CMK (cell line): ENCODE data around the gene IMMP2L.
"Not testable (repeated sequence)": the region's sequence is repeated elsewhere in the genome, so short reads cannot be mapped to it uniquely, and the experiment has no call there.

Experiments
- DNase-seq: peaks from one replicate; pipeline ENCODE4 v3.0.0-alpha.2; 2010; ENCODE audit warnings: low read depth

Gene IMMP2L

GRCh38 chr7:111505422-111505821 is 56.9 kb downstream of the IMMP2L start:
- DNase-seq, result not testable (repeated sequence)

DNA sequence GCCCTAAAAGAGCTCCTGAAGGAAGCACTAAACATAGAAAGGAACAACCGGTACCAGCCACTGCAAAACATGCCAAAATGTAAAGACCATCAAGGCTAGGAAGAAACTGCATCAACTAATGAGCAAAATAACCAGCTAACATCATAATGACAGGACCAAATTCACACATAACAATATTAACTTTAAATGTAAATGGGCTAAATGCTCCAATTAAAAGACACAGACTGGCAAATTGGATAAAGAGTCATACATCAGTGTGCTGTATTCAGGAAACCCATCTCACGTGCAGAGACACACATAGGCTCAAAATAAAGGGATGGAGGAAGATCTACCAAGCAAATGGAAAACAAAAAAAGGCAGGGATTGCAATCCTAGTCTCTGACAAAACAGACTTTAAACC is 60.5 kb downstream of the IMMP2L start:
- DNase-seq, result not testable (repeated sequence)

DNA sequence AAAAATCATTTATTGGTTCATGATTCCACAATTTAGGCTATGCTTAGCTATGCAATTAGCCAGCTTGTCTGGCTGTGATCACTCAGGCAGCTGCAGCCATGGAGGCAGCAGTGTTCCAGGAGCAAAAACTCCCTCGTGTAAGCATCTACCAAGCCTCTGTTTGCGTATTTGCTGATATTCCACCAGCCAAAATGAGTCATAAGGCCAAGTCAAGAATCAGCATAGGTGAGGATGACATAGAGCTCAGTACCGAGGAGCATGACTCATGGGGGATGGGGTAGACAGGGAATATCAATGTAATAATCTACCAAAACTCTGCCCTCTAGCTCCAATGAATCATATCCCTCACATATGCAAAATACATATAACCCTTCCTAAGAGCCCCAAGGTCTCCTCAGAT is 63.3 kb downstream of the IMMP2L start:
- DNase-seq, result no peak

GRCh38 chr7:111498391-111499007 is 63.8 kb downstream of the IMMP2L start:
- DNase-seq, result no peak

- no peak for DNase-seq
Measured at GRCh38 chr7:111495173-111495810, 67.0 kb downstream of the IMMP2L start.

GRCh38 chr7:111492234-111492633 is 70.1 kb downstream of the IMMP2L start:
- no peak for DNase-seq

DNA sequence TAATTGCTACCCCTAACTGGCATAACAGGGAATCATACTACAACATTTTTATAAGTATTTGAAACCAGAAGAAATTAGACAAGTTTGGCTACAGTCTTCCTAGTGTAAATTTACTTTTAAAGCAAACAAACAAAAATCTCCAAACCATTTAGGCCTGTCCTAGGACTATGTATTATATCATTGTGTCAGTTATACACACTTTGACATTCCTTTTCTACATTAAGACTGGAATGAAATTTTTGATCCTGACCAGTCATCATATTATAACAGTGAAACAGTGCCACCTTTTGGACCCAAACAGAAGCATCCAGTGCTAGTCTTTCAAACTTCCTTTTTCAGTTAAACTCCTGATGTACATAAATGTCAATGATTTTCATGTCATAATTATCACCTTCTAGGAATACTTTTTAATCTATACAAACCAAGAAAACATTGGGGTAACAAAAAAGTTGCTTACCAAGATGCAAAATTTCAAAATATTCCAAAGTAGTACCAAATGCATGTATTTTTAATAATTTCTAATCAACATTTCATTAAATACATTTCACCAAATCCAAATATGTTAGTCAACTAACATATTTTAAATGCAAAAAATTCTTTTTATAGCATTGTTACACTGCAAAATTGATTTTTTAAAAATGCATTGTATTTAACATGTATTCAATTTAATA is 75.7 kb downstream of the IMMP2L start:
- DNase-seq, result no peak

- DNase-seq, result no peak
Measured at GRCh38 chr7:111485701-111486380, 76.5 kb downstream of the IMMP2L start.

DNA sequence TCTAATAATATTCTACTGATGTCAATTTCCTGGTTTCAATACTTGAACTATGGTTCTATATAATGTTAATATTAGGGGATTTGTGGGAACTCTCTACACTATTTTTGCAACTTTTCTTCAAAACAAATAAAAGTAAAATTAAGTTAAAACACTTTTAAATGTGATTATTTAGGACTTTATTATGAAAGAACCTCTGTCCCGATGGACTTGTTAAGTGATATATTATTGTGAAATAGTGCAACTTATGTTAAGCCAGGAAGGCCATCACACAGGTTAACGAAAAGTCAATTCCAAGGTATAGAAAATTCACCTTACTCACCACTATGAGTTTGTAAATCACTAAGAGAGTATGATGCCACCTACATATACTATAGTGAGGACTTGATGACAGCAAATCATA is 79.2 kb downstream of the IMMP2L start:
- no peak for DNase-seq

DNA sequence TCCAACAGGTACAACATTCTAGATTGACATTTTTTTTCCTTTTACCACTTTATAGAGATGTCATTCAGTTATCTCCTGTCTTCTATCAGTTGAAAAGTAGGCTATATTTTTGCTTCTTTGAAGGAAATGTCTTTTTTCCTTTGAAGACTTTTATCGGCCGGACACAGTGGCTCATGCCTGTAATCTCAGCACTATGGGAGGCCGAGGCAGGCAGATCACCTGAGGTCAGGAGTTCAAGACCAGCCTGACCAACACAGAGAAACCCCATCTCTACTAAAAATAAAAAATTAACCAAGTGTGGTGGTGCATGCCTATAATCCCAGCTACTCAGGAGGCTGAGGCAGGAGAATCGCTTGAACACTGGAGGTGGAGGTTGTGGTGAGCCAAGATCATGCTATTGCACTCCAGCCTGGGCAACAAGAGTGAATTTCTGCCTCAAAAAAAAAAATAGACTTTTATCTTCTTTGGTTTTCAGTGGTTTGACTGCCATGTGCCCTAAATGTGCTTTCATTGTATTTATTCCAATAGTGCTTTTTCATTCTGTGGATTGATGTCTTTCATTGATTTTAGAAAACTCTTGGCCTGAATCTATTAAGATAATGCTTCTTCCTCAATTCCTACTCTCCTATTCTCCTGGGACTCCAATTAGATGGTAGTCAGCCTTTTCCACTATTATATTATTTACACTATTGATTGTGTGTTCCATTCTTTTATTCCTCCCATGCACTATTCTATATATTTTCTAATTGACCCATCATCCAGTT is 84.6 kb downstream of the IMMP2L start:
- DNase-seq, result no peak

- DNase-seq, result no peak
Measured at GRCh38 chr7:111476586-111477293, 85.6 kb downstream of the IMMP2L start.

DNA sequence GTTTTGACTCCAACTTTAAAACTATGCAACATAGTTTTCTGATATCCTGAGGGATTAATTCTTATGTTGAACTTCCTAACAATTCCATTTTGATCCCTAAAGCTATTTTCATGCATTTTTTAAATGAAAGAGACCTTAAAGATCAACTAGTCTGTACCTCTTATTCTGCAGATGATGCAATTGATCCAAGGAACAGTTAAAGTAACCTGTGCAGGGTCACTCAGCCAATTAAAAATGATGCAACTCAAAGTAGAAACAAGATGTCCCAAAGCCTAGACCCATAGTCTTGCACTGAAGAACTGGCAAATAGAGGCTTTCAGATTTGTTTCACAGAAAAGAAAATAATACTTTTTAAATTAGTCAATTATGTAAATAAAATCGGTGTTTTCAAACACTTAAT is 86.3 kb downstream of the IMMP2L start:
- DNase-seq, result no peak

- no peak for DNase-seq
Measured at GRCh38 chr7:111475419-111475748, 86.9 kb downstream of the IMMP2L start.

DNA sequence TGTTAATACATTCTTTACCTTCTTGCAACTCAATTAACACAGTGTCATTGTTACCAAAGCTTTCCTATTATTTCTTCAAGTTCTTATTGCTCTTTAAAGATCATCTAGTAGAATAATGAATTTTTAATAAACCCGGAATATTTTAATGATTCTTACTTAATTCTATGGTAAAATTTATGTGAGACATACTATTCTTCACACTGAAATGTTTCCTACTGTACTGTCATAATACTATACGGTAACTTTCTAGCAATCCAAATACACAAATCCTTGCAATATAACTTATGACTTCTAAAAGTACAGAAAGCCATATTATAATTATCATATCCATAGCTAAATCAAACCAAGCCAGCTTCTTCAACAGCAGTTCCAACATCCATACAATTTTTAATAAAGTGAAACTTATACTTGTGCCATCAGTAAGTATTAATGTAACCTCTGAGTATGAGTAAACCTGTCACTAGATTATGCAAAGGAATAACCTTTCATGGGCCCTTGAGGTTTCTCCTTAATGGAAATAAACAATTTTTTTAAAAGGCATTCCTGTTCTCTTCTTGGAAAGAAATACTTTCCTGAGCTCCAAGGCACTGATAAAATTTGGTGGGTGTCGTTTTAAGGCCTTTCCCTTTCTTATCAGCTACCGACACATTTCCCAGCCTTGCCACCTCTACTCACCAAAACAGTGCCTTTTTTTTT is 87.4 kb downstream of the IMMP2L start:
- peak; percentile 34 for DNase-seq

GRCh38 chr7:111473449-111474198 is 88.7 kb downstream of the IMMP2L start:
- DNase-seq, result no peak

- DNase-seq, result no peak
Measured at GRCh38 chr7:111470998-111471397, 91.3 kb downstream of the IMMP2L start.

- DNase-seq, result not testable (repeated sequence)
Measured at GRCh38 chr7:111469894-111470293, 92.4 kb downstream of the IMMP2L start.

GRCh38 chr7:111465774-111466173 is 96.5 kb downstream of the IMMP2L start:
- not testable (repeated sequence) for DNase-seq

- no peak for DNase-seq
Measured at GRCh38 chr7:111460695-111461094, 101.6 kb downstream of the IMMP2L start.

- DNase-seq, result no peak
Measured at GRCh38 chr7:111459757-111460280, 102.5 kb downstream of the IMMP2L start.
